ENCODE measurements around the gene WWC1.

Gene WWC1

DNA sequence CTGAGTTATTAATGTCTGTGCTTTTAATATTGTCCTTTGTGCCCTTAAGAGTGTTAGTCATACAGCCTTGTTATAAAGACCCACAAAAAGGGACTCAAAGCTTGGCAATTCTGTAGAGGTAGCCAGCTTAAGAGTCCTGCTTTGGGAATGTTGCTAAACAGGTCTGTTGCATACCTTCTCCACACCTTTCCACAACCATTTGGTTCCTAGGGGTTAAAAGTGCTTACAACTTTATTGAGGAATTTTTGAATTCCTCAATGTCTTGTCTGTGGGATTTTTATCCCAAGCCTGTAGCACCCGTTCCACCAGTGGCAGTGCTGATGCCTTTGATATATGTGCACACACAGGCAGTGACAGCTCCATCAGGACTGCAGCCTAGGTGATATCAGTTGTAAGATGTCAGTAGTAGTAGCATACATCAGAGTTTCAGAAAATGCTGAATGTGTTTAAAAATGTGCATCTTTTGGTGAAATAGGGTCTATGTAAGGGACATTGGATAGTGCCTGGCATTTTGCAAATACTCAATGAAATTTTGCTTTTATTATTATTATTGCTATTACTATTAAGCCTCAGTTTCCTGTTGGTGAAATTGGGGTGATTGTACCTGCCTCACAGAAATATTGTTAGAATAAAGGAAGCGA lies 68.5 kb downstream of the WWC1 start:
- no peak for TF ChIP-seq CTCF (IDR thresholded peaks at IDR 0.05; ENCODE audit: low read depth, low read length, missing control alignments)
- no peak overlapping the region for H3K4me3 ChIP-seq (ENCODE audit: low read depth, low read length)
- no peak for DNase-seq (ENCODE audit: low read depth)

- no peak for TF ChIP-seq CTCF (IDR thresholded peaks at IDR 0.05; ENCODE audit: low read depth, low read length, missing control alignments)
- no peak overlapping the region for H3K4me3 ChIP-seq (ENCODE audit: low read depth, low read length)
- DNase-seq (ENCODE audit: low read depth) = no peak
Measured at GRCh38 chr5:168360521-168361285, 69.3 kb downstream of the WWC1 start.

GRCh38 chr5:168362097-168362885 lies 70.8 kb downstream of the WWC1 start:
- no peak for TF ChIP-seq CTCF (IDR thresholded peaks at IDR 0.05; ENCODE audit: low read depth, low read length, missing control alignments)
- no peak overlapping the region for H3K4me3 ChIP-seq (ENCODE audit: low read depth, low read length)
- no peak for DNase-seq (ENCODE audit: low read depth)

DNA sequence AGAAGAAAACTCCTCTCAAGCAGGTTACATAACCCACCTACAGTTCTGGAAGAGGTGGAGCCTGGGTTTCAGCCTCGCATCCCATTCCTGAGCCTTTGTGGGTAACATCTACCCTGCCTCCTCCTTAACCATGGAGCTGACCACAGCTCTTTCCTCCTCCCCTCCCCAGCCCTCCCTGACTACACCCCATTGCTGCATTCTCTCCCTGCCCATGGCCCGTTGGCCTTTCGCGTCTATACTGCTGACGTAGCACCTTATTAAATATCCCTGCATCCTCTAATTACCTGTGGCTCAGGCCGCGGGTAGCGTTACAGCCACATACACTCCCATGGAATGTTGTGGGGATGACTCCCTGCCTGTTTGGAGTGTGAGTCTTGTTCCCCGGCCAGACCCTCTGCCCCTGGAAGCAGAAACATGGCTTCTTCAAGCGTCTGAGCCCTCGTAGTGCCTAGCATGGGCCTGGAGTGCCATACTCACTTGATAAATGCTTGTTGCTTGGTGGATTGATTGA lies 72.8 kb downstream of the WWC1 start:
- no peak for TF ChIP-seq CTCF (IDR thresholded peaks at IDR 0.05; ENCODE audit: low read depth, low read length, missing control alignments)
- DNase-seq (ENCODE audit: low read depth) = no peak
- no peak overlapping the region for H3K4me3 ChIP-seq (ENCODE audit: low read depth, low read length)

- H3K4me3 ChIP-seq (ENCODE audit: low read depth, low read length) = no peak overlapping the region
- no peak for DNase-seq (ENCODE audit: low read depth)
- TF ChIP-seq CTCF (IDR thresholded peaks at IDR 0.05; ENCODE audit: low read depth, low read length, missing control alignments) = no peak
Measured at GRCh38 chr5:168364750-168365550, 73.5 kb downstream of the WWC1 start.

DNA sequence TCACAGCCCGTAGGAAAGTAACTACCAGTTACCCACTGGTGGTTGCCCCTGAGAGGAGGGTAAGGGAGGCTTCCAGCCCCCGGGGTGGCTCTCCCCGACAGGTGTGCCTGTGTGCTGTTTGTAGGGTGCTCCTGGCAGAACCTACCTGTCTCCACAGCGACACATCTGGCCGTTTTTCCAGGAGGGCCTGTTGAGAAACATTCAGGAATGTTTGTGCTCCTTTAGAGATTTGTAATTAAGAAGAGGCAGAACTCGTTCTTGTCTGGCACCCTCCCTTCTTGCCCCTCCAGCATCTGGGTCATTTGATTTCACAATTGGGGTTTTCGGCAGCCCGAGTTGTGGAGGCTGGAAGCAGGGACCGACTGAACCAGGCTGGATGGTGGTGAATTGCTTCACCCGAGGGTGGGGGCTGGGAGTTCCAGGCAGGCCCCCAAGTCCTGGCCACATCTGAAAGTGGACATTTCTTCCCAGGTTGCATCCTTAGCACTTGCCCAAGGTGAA lies 74.2 kb downstream of the WWC1 start:
- no peak for DNase-seq (ENCODE audit: low read depth)
- TF ChIP-seq CTCF (IDR thresholded peaks at IDR 0.05; ENCODE audit: low read depth, low read length, missing control alignments) = no peak
- H3K4me3 ChIP-seq (ENCODE audit: low read depth, low read length) = no peak overlapping the region

Measured in GM12864 (cell line).